NCI-H1417 (cell line): ENCODE measurements around the gene REEP1.

Source experiments
- DNase-seq, 3 experiments: peaks; one replicate each; lab custom pipeline; 2025; lab: John Stamatoyannopoulos, UW

The REEP1 gene

DNA sequence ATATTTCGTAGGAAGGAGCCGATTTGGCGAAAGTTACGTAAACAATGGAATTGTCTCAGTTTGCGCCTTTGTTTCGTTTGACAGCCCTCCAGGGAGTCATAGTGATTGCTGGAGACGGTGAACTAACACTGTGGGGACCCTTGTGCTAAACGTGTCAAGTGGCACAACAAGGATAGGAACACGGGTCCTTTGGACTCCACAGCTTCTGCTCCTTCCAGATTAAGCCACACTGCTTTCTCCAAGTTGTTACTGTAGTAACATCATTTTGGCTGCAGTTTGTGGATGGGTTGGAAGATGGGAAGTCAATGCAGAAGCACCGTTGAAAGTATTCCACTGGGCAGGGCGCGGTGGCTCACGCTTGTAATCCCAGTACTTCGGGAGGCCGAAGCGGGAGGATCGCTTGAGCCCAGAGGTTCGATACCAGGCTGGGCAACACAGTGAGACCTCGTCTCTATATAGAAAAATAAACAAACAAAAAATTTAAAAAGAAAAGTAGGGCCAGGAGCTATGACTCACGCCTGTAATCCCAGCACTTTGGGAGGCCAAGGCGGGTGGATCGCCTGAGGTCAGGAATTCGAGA lies 141.5 kb downstream of the REEP1 start:
- peak in 1 of 3 experiments; percentile 82 for DNase-seq

GRCh38 chr2:86195055-86195807 lies 142.2 kb downstream of the REEP1 start, which contains the start of gene IMMT:
Gene IMMT (minus strand): TSS chr2:86195462. CDS start chr2:86195382, 80 bp downstream.
- peak; percentile 92 to 97 (median 95) for DNase-seq

DNA sequence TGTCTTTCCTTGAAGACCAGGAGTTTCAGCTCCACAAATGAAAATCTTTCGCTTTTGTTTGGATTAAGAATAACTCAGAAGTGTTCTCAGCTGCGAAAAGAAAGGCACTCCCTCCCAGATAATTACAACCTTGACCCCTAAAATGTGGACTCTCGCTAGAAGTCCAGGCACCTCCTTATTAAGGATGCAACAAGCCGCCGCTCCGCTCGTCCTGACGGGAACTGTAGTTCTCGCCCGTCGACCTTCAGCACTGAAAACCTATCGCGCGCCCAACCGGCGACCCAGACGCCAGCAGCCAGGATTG lies 142.7 kb downstream of the REEP1 start:
- peak in 1 of 3 experiments; percentile 84 for DNase-seq

DNA sequence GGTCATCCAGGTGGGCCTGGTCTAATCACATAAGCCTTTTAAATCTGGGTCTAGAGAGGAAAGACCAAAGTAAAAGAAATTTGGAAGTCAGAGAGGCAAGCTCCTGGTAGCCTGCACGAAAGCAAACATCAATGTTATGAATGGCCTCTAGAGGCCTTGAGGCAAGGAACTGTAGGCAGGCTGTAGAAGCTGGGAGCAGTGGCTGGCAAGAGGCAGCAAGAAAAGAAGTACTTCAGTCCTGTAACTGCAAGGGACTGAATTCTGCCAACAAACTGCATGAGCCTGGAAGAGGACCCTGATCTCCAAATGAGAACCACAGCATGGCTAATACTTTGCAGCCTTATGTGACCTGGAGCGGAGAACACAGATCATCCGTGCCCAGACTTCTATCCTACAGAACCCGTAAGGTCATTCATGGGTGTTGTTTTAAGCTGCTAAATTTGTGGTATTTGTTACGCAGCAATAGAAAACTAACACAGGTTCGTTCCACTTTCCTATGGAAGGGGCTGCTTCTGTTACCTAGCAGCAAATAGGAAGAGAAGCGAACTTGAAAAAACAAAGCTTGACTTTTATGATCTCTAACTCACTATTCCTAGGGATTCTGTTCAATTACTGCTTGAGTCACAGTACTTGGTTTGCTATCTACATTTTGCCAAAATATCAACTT lies 143.4 kb downstream of the REEP1 start:
- DNase-seq, result no peak

- DNase-seq, result no peak
Measured at GRCh38 chr2:86189782-86190416, 147.5 kb downstream of the REEP1 start.

GRCh38 chr2:86186431-86186830 lies 151.0 kb downstream of the REEP1 start:
- DNase-seq, result no peak

- DNase-seq, result no peak
Measured at GRCh38 chr2:86185517-86186212, 151.8 kb downstream of the REEP1 start.

- no peak for DNase-seq
Measured at GRCh38 chr2:86176597-86176996, 160.8 kb downstream of the REEP1 start.

- DNase-seq, result no peak
Measured at GRCh38 chr2:86175828-86176227, 161.6 kb downstream of the REEP1 start.

- DNase-seq, result no peak
Measured at GRCh38 chr2:86174445-86174844, 163.0 kb downstream of the REEP1 start.

- DNase-seq, result no peak
Measured at GRCh38 chr2:86172610-86173009, 164.8 kb downstream of the REEP1 start.

GRCh38 chr2:86171295-86171694 lies 166.1 kb downstream of the REEP1 start:
- peak in 1 of 3 experiments; percentile 36 for DNase-seq

- DNase-seq, result no peak
Measured at GRCh38 chr2:86170449-86170848, 167.0 kb downstream of the REEP1 start.
